Stimulated activated naive CD8-positive, alpha-beta T cell treated with anti-CD3 and anti-CD28 coated beads, Interleukin-15, amount 100 ng/mL, for 72 hours (primary cell): ENCODE data around the gene BMP5.
"Not testable (repeated sequence)": the region's sequence is repeated elsewhere in the genome, so short reads cannot be mapped to it uniquely, and the experiment has no call there.

ENCODE experiments used
- ATAC-seq: fragments of 150-1000 bp; cut with Tn5 transposase; 2 replicates; pipeline ENCODE4 v1.10.0; 2021; ENCODE audit warnings: mild to moderate bottlenecking, moderate library complexity
- DNase-seq, 2 donors: peaks; one replicate each; pipeline ENCODE4 v3.0.0; 2021 to 2022
- H3K27ac Mint-ChIP-seq, 2 donors: one replicate each; pipeline ENCODE4 v1.8.0; 2022; ENCODE audit warnings: mild to moderate bottlenecking in 2 of 2, mixed read lengths in 2 of 2, moderate library complexity in 2 of 2
- H3K27me3 Mint-ChIP-seq: one replicate; pipeline ENCODE4 v1.8.0; 2022; ENCODE audit warnings: mixed read lengths
- H3K4me1 Mint-ChIP-seq: one replicate; pipeline ENCODE4 v1.8.0; 2022; ENCODE audit warnings: mild to moderate bottlenecking, mixed read lengths
- H3K4me3 Mint-ChIP-seq, 2 donors: one replicate each; pipeline ENCODE4 v1.8.0; 2022; ENCODE audit warnings: mild to moderate bottlenecking in 2 of 2, mixed read lengths in 2 of 2, moderate library complexity in 1 of 2
- H3K9me3 Mint-ChIP-seq, 2 donors: one replicate each; pipeline ENCODE4 v1.8.0; 2022; ENCODE audit warnings: mixed read lengths in 2 of 2

BMP5 gene

DNA sequence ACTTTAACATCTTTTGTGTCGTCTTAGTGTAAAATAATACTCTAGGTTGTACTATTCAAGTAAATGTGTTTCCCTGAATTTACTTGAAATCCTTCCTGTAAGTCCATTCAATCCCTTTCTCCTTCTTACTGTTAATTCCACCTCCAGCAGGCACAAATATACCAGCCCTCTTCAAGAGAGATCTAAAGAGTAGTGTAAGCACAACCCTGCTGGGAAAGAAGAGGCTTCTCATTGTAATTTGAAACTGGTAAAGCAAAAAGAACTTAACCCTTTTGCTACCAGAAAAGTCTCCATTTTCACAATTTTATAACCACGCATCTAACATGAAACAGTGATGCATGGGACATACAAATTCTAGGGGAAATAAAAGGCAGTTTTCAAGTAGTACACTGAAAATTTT, at the start of gene BMP5:
Gene BMP5 (minus strand): TSS at position 191 of the 400 bp plus-strand sequence. CDS start 725 bp downstream, outside the sequence.
- no peak for DNase-seq
- Mint-ChIP-seq H3K4me1 (no peaks in the 10 kb centered on the region), H3K9me3 (no peaks in the 10 kb centered on the region), H3K4me3 (no peak within 1 kb of the TSS), H3K27ac (no peak within 1 kb of the TSS), H3K27me3 (no peaks in the 10 kb centered on the region)
- ATAC-seq = no peak

- ATAC-seq (no peak), DNase-seq (no peak)
- Mint-ChIP-seq H3K4me1 (no peaks in the 10 kb centered on the region), H3K9me3 (peaks cover 6 to 13% of the 10 kb centered on the region in 2 donors), H3K27me3 (no peaks in the 10 kb centered on the region), H3K27ac (no peak overlapping the region), H3K4me3 (no peak overlapping the region)
Measured at GRCh38 chr6:55922406-55922805, 47.0 kb upstream of the BMP5 start.

- Mint-ChIP-seq H3K27ac (no peak overlapping the region), H3K27me3 (no peaks in the 10 kb centered on the region), H3K4me3 (no peak overlapping the region), H3K4me1 (no peaks in the 10 kb centered on the region), H3K9me3 (peaks cover 6% of the 10 kb centered on the region in 2 donors)
- no peak for DNase-seq
- no peak for ATAC-seq
Measured at GRCh38 chr6:55919716-55920308, 44.4 kb upstream of the BMP5 start.

DNA sequence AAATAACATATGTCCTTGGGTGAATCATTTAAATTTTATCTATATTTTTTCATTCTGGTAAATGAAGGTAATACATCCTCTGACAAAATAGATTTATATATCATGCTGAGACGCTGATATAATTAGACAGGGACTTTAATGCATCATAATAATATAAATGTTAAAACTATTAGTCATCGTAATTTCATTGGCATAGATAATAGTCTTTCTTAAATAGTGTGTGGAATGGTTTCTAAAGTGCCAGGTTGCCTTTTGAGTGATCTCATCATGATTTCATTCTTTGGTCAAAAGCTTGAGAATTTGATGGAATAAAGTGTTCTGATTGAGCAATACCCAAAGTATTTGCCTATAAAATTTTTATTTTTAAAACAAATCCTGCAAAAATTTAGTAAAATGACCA, 43.2 kb upstream of the BMP5 start:
- Mint-ChIP-seq H3K27me3 (no peaks in the 10 kb centered on the region), H3K9me3 (peaks cover 6% of the 10 kb centered on the region in 2 donors), H3K27ac (no peak overlapping the region), H3K4me1 (no peaks in the 10 kb centered on the region), H3K4me3 (no peak overlapping the region)
- DNase-seq (no peak), ATAC-seq (no peak)

DNA sequence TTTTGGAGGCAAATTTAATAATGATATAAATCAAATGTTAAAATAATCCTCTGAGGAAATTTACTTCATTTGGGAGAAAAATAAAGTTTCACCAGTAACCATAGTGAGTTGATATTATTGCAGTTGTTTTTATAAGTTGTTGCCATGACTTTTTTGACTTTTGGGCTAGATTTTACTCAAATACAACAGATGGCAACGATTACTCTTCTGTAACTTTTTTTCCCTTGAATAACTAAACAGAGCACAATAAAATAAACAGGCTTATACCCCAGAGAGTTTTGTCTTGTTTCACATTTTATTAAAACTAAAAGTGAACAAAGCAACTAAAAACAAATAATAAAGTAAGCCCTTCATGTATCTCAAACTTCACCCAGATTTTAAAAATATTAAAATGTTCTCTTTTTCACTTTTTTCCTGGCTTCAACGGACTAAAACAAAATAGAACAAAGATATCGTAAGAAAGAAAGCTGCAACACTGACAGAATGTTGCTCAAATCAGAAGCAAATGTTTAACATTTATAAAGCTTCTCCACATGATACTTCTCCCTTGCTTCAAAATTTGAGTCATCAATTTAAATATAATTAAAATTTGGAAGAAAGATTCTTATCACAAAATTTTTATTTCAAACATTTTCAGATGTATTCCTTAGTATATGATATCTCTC, 42.5 kb upstream of the BMP5 start:
- H3K27ac Mint-ChIP-seq = no peak overlapping the region
- H3K9me3 Mint-ChIP-seq = peaks cover 6% of the 10 kb centered on the region in 2 donors
- ATAC-seq (no peak), DNase-seq (no peak)
- no peak overlapping the region for H3K4me3 Mint-ChIP-seq
- no peaks in the 10 kb centered on the region for H3K4me1 Mint-ChIP-seq
- H3K27me3 Mint-ChIP-seq = no peaks in the 10 kb centered on the region

- no peaks in the 10 kb centered on the region for H3K4me1 Mint-ChIP-seq
- H3K4me3 Mint-ChIP-seq = no peak overlapping the region
- H3K27ac Mint-ChIP-seq = no peak overlapping the region
- DNase-seq (no peak), ATAC-seq (no peak)
- H3K27me3 Mint-ChIP-seq = no peaks in the 10 kb centered on the region
- H3K9me3 Mint-ChIP-seq = peaks cover 0 to 6% of the 10 kb centered on the region in 2 donors
Measured at GRCh38 chr6:55916188-55916587, 40.8 kb upstream of the BMP5 start.

DNA sequence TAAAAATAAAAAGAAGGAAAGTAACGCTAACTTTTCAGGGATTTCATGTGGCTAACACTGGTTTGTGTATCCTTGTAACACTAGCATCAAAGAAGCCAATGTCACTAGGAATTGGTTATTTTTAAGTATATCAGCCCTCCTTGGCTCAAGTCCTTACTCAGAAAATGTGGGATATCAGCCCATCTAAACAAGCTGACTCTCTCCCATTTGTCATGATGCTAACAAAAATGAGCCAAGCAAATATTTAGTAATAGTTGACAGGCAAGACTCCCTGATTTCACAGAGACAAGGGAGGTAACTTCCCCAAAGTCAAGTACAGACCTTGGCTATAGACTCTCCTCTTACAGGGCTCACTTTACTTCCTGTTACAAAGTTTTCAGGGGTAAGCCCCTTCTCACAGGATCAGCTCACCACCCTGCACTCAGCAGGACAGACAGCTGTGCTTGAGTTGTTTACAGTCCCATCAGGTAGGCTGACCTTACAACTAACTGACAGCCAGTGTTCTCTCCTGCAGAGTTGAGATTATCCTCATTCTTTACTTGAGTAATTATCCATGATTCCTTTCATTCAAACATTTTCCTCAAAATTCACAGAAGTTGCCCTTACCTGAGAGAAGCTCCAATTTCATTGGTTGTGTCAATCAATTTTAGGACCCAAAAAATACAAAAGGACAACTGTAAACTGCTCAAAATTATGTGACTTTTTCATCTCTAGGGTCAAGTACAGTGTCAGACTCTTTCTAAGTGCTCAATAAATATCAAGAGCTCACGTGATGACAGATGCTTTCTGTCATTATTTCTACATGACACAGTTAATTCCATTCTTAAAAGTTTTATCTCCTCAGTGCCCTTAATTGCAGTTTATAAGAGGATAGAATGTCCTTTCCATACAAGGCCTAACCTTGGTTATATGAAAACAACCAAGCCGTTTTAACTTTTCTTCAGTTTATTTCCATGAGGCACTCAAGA, 38.1 kb upstream of the BMP5 start:
- H3K4me3 Mint-ChIP-seq = no peak overlapping the region
- H3K27ac Mint-ChIP-seq = no peak overlapping the region
- no peaks in the 10 kb centered on the region for H3K4me1 Mint-ChIP-seq
- DNase-seq (no peak), ATAC-seq (no peak)
- no peaks in the 10 kb centered on the region for H3K9me3 Mint-ChIP-seq
- no peaks in the 10 kb centered on the region for H3K27me3 Mint-ChIP-seq

GRCh38 chr6:55910466-55910865, 35.1 kb upstream of the BMP5 start:
- H3K27me3 Mint-ChIP-seq, H3K4me3 Mint-ChIP-seq, H3K4me1 Mint-ChIP-seq, DNase-seq, H3K9me3 Mint-ChIP-seq, H3K27ac Mint-ChIP-seq, ATAC-seq: not testable (repeated sequence)

DNA sequence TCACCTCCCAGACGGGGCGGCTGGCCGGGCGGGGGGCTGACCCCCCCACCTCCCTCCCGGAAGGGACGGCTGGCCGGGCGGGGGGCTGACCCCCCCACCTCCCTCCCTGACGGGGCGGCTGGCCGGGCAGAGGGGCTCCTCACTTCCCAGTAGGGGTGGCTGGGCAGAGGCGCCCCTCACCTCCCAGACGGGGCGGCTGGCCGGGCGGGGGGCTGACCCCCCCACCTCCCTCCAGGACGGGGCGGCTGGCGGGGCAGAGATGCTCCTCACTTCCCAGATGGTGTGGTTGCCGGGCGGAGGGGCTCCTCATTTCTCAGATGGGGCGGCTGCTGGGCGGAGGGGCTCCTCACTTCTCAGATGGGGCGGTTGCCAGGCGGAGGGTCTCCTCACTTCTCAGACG, 34.5 kb upstream of the BMP5 start:
- H3K4me3 Mint-ChIP-seq, DNase-seq, H3K9me3 Mint-ChIP-seq, ATAC-seq, H3K4me1 Mint-ChIP-seq, H3K27ac Mint-ChIP-seq, H3K27me3 Mint-ChIP-seq: not testable (repeated sequence)

DNA sequence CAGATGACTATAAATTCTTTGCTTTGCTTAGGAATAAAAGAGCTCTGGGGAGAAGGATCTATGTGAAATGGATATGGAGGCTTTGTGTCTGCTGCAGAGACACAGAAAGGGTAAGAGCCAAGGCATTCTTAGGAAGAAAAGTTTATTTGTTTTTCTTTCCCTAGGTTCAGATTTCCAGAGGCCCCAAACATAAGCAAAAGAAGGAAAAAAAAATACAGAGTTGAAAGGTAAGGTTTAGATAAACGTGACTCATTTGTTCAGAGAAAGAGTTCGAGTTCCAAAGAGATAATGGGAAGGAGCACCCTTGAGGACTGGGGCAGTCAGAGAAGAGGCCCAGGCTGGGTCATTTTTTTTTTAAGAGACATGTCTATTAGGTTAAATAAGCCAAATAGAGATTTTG, 27.4 kb upstream of the BMP5 start:
- ATAC-seq (no peak), DNase-seq (no peak)
- H3K27ac Mint-ChIP-seq = no peak overlapping the region
- H3K4me1 Mint-ChIP-seq = no peaks in the 10 kb centered on the region
- no peaks in the 10 kb centered on the region for H3K27me3 Mint-ChIP-seq
- no peak overlapping the region for H3K4me3 Mint-ChIP-seq
- H3K9me3 Mint-ChIP-seq = no peaks in the 10 kb centered on the region

DNA sequence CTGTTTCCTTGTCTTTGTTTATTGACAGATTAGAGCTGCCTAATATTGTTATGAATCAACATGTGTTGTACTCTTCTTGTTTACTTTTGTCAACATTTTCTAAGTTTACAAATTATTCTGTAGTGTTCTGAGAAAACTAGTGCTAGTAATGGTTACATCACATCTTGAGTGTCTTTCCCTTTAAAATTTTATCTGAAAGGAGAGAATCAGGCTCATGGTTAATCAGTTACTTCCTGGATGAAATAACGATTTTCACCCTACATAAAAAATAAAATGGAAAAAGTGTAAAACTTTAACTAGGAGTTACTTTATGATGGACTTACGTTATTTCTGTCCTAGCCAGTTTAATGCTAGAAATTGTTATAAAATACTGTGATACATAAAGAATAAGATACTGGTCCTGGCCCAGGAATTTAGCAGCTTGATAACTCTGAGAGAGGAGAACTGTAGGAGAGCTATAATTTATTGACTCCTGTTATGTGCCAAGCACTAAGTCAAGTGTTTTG, 26.4 kb upstream of the BMP5 start:
- H3K27me3 Mint-ChIP-seq = no peaks in the 10 kb centered on the region

GRCh38 chr6:55898342-55898741, 23.0 kb upstream of the BMP5 start:
- Mint-ChIP-seq H3K9me3 (peaks cover 4 to 13% of the 10 kb centered on the region in 2 donors), H3K27me3 (no peaks in the 10 kb centered on the region), H3K27ac (no peak overlapping the region), H3K4me3 (no peak overlapping the region), H3K4me1 (no peaks in the 10 kb centered on the region)
- DNase-seq (no peak), ATAC-seq (no peak)

More for the DNA sequence above, 26.4 kb upstream of the BMP5 start:
- H3K9me3 Mint-ChIP-seq = peaks cover 0 to 6% of the 10 kb centered on the region in 2 donors
- H3K4me3 Mint-ChIP-seq = no peak overlapping the region
- H3K4me1 Mint-ChIP-seq = no peaks in the 10 kb centered on the region
- ATAC-seq = no peak
- no peak for DNase-seq
- no peak overlapping the region for H3K27ac Mint-ChIP-seq

GRCh38 chr6:55897346-55897745, 22.0 kb upstream of the BMP5 start:
- ATAC-seq = no peak
- Mint-ChIP-seq H3K27me3 (no peaks in the 10 kb centered on the region), H3K27ac (no peak overlapping the region), H3K4me3 (no peak overlapping the region), H3K4me1 (no peaks in the 10 kb centered on the region), H3K9me3 (peaks cover 4 to 13% of the 10 kb centered on the region in 2 donors)
- no peak for DNase-seq

- H3K27me3 Mint-ChIP-seq = no peaks in the 10 kb centered on the region
- DNase-seq (no peak), ATAC-seq (no peak)
- H3K4me3 Mint-ChIP-seq = no peak overlapping the region
- H3K27ac Mint-ChIP-seq = no peak overlapping the region
- H3K9me3 Mint-ChIP-seq = peaks cover 4 to 13% of the 10 kb centered on the region in 2 donors
- H3K4me1 Mint-ChIP-seq = no peaks in the 10 kb centered on the region
Measured at GRCh38 chr6:55895972-55896730, 20.8 kb upstream of the BMP5 start.

GRCh38 chr6:55892749-55893357, 17.5 kb upstream of the BMP5 start:
- no peaks in the 10 kb centered on the region for H3K4me1 Mint-ChIP-seq
- H3K4me3 Mint-ChIP-seq = no peak overlapping the region
- DNase-seq (no peak), ATAC-seq (no peak)
- H3K27me3 Mint-ChIP-seq = no peaks in the 10 kb centered on the region
- peaks cover 8 to 13% of the 10 kb centered on the region in 2 donors for H3K9me3 Mint-ChIP-seq
- H3K27ac Mint-ChIP-seq = no peak overlapping the region
